ENCODE measurements around the gene CARD19.

The CARD19 gene

GRCh38 chr9:93117924-93118862, 22.2 kb downstream of the CARD19 start:
- no peak for DNase-seq (ENCODE audit: insufficient read length, low spot score)
- FAIRE-seq, result no peak

DNA sequence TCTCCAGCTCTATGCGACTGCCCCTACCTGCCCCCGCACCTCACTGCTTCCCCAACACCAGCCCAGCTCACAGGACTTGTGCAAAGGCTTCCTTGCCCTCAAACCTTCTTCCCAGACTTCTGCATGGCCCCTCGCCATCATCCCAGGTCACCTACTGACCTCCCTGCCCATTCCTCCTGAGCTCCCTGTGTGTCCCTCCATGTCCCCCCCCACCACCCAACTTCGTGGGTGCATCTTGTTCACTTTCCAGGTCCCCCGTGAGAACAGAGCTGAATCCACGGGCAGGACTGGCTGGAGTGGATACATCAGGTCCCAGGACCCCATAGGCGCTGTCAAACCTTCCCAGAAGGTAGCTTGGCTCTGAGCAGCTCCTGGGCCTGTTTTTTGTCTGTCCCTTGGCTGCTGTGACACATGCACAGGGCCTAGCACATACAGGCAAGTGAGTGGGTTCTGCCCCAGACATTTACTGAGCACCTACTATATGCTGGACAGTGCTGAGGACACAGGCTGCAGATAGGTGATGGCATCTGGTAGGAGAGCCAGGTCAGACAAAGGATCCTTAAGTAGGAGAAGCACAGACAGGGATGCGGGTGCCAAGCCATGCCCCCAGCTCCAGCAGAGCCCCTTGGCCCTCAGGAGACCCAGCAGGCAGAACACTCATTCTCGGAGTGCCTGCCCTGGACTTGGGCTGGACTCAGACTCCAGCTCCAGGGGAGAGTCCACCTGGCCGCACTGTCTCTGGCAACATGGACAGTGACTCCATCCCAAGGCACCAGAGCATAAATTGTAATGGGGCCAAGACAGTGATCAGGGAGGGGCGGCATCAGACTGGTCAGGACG, 23.1 kb downstream of the CARD19 start:
- no peak for DNase-seq (ENCODE audit: insufficient read length, low spot score)
- FAIRE-seq, result no peak

DNA sequence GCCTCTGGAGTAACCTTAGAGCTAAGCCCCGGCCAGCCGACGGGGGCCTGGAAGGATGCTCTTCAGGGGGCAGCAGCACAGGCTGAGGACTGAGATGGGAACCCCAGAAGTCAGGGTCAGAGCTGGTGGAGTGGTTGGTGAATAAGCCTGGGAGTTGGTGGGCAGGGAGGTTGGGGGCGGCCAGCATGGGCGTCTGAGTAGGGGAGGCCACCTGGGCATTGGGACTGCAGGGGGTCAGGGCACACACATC, 23.6 kb downstream of the CARD19 start:
- FAIRE-seq (no peak), DNase-seq (ENCODE audit: insufficient read length, low spot score) (no peak)

GRCh38 chr9:93119953-93120845, 24.2 kb downstream of the CARD19 start:
- DNase-seq (ENCODE audit: insufficient read length, low spot score) (peak; percentile 84), FAIRE-seq (peak; percentile 86)

- no peak for DNase-seq (ENCODE audit: insufficient read length, low spot score)
- FAIRE-seq, result no peak
These were observed 24.9 kb downstream of the CARD19 start for GRCh38 chr9:93120846-93121315.

DNA sequence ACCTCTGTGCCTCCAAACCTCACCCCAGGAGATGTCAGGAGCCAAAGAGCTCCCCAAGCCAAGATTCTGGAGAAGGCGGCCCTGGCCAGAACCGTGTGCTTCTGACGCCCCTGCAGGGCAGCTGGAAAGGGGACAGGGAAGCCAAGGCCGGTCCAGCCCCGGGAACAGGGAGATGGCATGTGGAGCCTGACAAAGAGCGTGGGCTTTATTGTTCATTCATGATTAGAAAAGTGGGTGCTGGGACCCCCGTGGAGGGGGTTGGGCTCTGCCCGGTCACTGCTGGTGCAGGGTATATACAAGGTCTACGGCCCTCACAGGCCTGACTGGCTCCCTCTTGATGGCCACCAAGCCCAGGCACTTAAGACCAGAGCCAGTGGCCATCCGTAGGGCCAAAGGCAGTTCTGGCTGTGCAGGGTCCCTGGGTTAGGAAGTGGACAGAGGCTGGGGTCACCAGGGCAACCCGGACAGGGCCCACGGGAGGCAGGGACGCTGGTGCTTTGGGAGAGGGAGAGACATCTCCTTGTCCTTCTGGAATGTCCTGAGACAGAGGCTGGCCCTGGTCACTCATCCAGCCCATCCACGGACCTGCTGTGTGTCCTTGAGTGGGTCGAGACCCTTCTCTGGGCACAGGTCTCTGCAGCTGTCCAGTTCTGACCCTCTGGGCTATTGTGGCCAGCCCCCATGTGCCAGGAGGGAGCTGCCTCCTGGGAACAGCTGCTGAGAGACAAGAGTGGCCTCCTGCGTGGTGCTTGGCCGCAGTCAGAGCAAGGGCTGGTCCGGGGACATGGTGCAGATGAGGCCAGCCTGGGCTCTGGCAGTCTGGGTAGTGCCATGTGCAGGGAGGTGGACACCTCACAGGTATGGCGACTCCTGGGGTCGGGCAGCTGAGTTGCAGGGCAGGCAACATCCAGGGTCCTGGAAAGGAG, 25.6 kb downstream of the CARD19 start:
- no peak for DNase-seq (ENCODE audit: insufficient read length, low spot score)
- no peak for FAIRE-seq

- FAIRE-seq, result no peak
- no peak for DNase-seq (ENCODE audit: insufficient read length, low spot score)
These were observed 26.8 kb downstream of the CARD19 start for GRCh38 chr9:93122721-93123221.

GRCh38 chr9:93123561-93124283, 27.7 kb downstream of the CARD19 start:
- FAIRE-seq (no peak), DNase-seq (ENCODE audit: insufficient read length, low spot score) (no peak)

GRCh38 chr9:93124793-93125192, 28.8 kb downstream of the CARD19 start:
- FAIRE-seq (no peak), DNase-seq (ENCODE audit: insufficient read length, low spot score) (no peak)

GRCh38 chr9:93125331-93125894, 29.4 kb downstream of the CARD19 start:
- no peak for FAIRE-seq

DNA sequence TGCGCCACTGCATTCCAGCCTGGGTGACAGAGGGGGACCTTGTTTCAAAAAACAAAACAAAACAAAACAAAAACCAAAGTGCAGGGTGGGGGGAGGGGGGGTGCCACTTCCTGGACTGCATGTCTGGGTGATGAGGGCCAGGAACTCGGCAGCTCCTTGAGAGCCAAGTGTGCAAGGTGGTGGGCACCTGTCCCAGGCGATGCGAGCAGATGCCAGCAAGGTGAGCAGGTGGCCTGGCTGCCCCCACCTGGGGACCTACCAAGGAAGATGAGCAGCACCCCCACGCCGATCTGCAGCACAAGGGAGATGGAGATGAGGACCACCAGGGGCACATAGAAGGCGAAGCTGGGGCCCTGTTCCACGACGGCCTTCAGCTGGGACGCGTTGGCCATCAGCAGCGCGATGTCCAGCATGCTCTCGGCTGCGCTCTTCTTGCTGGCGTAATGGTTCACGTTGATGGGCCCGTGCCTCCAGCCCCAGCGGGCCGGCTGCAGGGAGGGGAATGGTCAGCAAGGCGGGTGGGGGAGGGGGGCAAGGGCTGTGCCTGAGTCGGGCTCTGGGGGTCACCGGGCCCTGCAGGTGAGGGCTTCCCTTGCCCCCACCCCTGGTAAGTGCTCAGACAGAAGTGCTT, 30.2 kb downstream of the CARD19 start:
- DNase-seq (ENCODE audit: insufficient read length, low spot score) (no peak), FAIRE-seq (no peak)

More at GRCh38 chr9:93125331-93125894, 29.4 kb downstream of the CARD19 start:
- DNase-seq (ENCODE audit: insufficient read length, low spot score), result no peak

DNA sequence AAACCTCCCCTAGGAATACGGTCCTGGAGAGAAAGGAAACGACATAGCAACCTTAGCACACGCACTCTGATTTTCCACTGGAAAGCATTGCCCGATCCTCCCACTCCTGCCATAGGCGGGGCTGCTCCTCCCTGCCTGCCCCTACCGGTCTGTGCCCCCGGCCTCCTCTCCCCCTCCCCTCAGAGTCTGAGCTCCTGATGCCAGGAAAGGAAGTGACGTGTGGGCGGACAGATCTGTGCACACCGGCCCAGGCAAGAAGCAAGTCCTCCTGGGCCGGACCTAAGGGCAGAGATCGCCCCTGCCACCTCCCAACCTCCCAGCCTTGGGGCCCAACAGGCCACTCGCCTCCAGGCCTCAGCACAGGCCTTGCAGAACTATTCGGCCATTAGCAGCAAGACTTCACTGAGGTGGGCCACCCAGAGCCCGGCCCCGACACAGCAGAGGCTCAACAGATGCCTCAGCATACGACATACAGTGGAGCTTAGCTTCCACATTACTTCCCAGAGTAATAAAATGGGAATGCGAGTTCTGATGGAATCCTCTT, 30.9 kb downstream of the CARD19 start:
- no peak for FAIRE-seq
- DNase-seq (ENCODE audit: insufficient read length, low spot score), result no peak

DNA sequence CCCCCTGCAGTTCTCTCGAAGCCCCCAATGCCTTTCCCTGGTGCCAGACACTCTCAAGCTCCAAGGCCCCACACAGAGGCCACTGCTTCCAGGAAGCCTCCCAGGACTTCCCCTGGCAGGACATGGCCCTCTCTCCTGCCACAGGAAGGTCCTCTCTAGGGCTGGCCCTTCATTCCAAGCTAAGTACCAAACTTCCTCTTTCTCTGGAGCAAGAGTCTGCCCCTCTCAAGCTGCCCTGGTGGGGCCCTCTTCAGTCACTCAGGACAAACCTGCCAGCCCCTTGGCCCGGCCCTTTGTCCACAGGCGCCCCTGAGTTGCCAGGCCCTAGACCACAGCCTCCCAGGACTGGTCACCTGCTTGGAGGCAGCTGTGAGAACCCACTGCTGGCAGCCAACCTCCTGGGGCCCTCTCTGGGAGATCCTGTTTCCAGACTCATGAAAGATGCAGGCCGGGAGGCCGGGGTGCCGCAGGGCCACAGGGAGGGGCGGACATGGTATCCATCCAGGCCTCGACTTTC, 31.4 kb downstream of the CARD19 start:
- FAIRE-seq, result no peak
- DNase-seq (ENCODE audit: insufficient read length, low spot score), result no peak

GRCh38 chr9:93128011-93128714, 32.1 kb downstream of the CARD19 start:
- FAIRE-seq, result no peak
- no peak for DNase-seq (ENCODE audit: insufficient read length, low spot score)

GRCh38 chr9:93128715-93129224, 32.8 kb downstream of the CARD19 start:
- no peak for DNase-seq (ENCODE audit: insufficient read length, low spot score)
- no peak for FAIRE-seq

- no peak for FAIRE-seq
- no peak for DNase-seq (ENCODE audit: insufficient read length, low spot score)
These were observed 33.3 kb downstream of the CARD19 start for GRCh38 chr9:93129286-93129685.
